ENCODE results near the gene TPST1. TPM values are rescaled to one million over a fixed set of nuclear protein-coding genes. Genes with fewer than 3 reads are reported as not detected.

Gene TPST1
- polyA plus RNA-seq, 1 of the 3 experiments (the other 2 are of a cell fraction), result 36.4 TPM

GRCh38 chr7:66265566-66265965 is 60.4 kb downstream of the TPST1 start:
- 92% methylated on average over 1 of the region's 1 CpG for WGBS (ENCODE audit: low lambda C conversion rate)
- Histone ChIP-seq H3K27ac (ENCODE audit: low read depth in 2 of 2, low read length in 1 of 2) (no peak overlapping the region), H2AFZ (ENCODE audit: low read depth) (no peak overlapping the region), H3K9ac (no peak overlapping the region), H3F3A (replicated peaks; ENCODE audit: insufficient read depth) (no peaks in the 10 kb centered on the region), H4K20me1 (ENCODE audit: insufficient read depth) (no peaks in the 10 kb centered on the region), H3K79me2 (ENCODE audit: insufficient read depth) (peaks cover 21% of the 10 kb centered on the region), H3K4me3 (ENCODE audit: low read depth in 2 of 2, low read length in 1 of 2) (no peak overlapping the region; a peak in 1 of 4 replicates), H3K36me3 (replicated peaks in 1 of 2; ENCODE audit: control insufficient read depth in 1 of 2, insufficient read depth in 2 of 2, low read length in 1 of 2) (peaks cover 10 to 24% of the 10 kb centered on the region in 2 experiments), H3K9me2 (no peaks in the 10 kb centered on the region), H3K27me3 (ENCODE audit: insufficient read depth) (no peaks in the 10 kb centered on the region), H3K9me3 (peaks cover 26% of the 10 kb centered on the region), H3K4me1 (ENCODE audit: control insufficient read depth in 1 of 2, insufficient read depth in 2 of 2, low read depth in 1 of 2, low read length in 1 of 2) (no peaks in the 10 kb centered on the region), H3K4me2 (no peak overlapping the region)
- ChIA-PET CTCF (interaction anchor here (1.3 kb wide), 1 partner anchor 24 kb away, joined by 3 read pairs; no protein-coding TSS in a partner anchor), POLR2A (no interaction called here)
- DNase-seq, result peak; percentile 39
- peak; percentile 53; the same call in 1 of the 2 replicates for TF ChIP-seq USF1 (IDR thresholded peaks at IDR 0.05; ENCODE audit: borderline replicate concordance, low read depth)
- no peak for TF ChIP-seq EP300 (IDR thresholded peaks at IDR 0.05; ENCODE audit: borderline replicate concordance in 1 of 2, low read depth in 1 of 2, low read length in 1 of 2)

GRCh38 chr7:66267249-66267648 is 62.1 kb downstream of the TPST1 start:
- ChIA-PET CTCF (interaction anchor here (1.3 kb wide), 1 partner anchor 14 kb away, joined by 3 read pairs; no protein-coding TSS in a partner anchor), POLR2A (no interaction called here)
- peaks cover 26% of the 10 kb centered on the region for H3K9me3 ChIP-seq
- H3K4me1 ChIP-seq (ENCODE audit: control insufficient read depth in 1 of 2, insufficient read depth in 2 of 2, low read depth in 1 of 2, low read length in 1 of 2), result no peaks in the 10 kb centered on the region
- TF ChIP-seq FOSL2 (IDR thresholded peaks at IDR 0.05; ENCODE audit: borderline replicate concordance, low read depth) (peak; percentile 26; the same call in 1 of the 2 replicates), FOXM1 (IDR thresholded peaks at IDR 0.05; ENCODE audit: low read depth) (0 out of 2 replicates have a peak, but pooled peaks have one; percentile 38), JUND (IDR thresholded peaks at IDR 0.05) (0 out of 2 replicates have a peak, but pooled peaks have one; percentile 7), GABPA (IDR thresholded peaks at IDR 0.05; ENCODE audit: low read depth) (no peak), PBX3 (IDR thresholded peaks at IDR 0.05) (peak; percentile 30; the same call in 1 of the 2 replicates), RCOR1 (IDR thresholded peaks at IDR 0.05; ENCODE audit: low read length) (no peak)
- H3K27ac ChIP-seq (ENCODE audit: low read depth in 2 of 2, low read length in 1 of 2), result no peak overlapping the region; a peak in 1 of 4 replicates
- WGBS (ENCODE audit: low lambda C conversion rate), result 31% methylated on average over 2 of the region's 2 CpGs
- H3F3A ChIP-seq (replicated peaks; ENCODE audit: insufficient read depth), result no peaks in the 10 kb centered on the region
- no peaks in the 10 kb centered on the region for H3K27me3 ChIP-seq (ENCODE audit: insufficient read depth)
- no peak overlapping the region for H2AFZ ChIP-seq (ENCODE audit: low read depth)
- H3K79me2 ChIP-seq (ENCODE audit: insufficient read depth), result peaks cover 6% of the 10 kb centered on the region; the same call in 1 of the 2 replicates
- no peak overlapping the region for H3K4me3 ChIP-seq (ENCODE audit: low read depth in 2 of 2, low read length in 1 of 2)
- no peak overlapping the region for H3K9ac ChIP-seq
- H3K4me2 ChIP-seq, result no peak overlapping the region
- no peak for DNase-seq
- H4K20me1 ChIP-seq (ENCODE audit: insufficient read depth), result no peaks in the 10 kb centered on the region
- H3K9me2 ChIP-seq, result no peaks in the 10 kb centered on the region
- peaks cover 5 to 27% of the 10 kb centered on the region in 2 experiments for H3K36me3 ChIP-seq (replicated peaks in 1 of 2; ENCODE audit: control insufficient read depth in 1 of 2, insufficient read depth in 2 of 2, low read length in 1 of 2)

- H3F3A ChIP-seq (replicated peaks; ENCODE audit: insufficient read depth), result no peaks in the 10 kb centered on the region
- no peak overlapping the region for H3K27ac ChIP-seq (ENCODE audit: low read depth in 2 of 2, low read length in 1 of 2)
- H3K4me2 ChIP-seq, result no peak overlapping the region
- H3K36me3 ChIP-seq (replicated peaks in 1 of 2; ENCODE audit: control insufficient read depth in 1 of 2, insufficient read depth in 2 of 2, low read length in 1 of 2), result peaks cover 0 to 25% of the 10 kb centered on the region in 2 experiments
- H3K27me3 ChIP-seq (ENCODE audit: insufficient read depth), result no peaks in the 10 kb centered on the region
- WGBS (ENCODE audit: low lambda C conversion rate), result 88% methylated on average over 1 of the region's 1 CpG
- no peaks in the 10 kb centered on the region for H3K9me2 ChIP-seq
- H3K4me3 ChIP-seq (ENCODE audit: low read depth in 2 of 2, low read length in 1 of 2), result no peak overlapping the region
- no peaks in the 10 kb centered on the region for H4K20me1 ChIP-seq (ENCODE audit: insufficient read depth)
- H3K79me2 ChIP-seq (ENCODE audit: insufficient read depth), result no peaks in the 10 kb centered on the region
- ChIA-PET POLR2A (no interaction called here), CTCF (interaction anchor here (1.0 to 1.9 kb wide), 4 partner anchors 12 to 129 kb away, joined by 3 to 7 read pairs (median 4); partner anchors contain the start of gene TPST1)
- H3K4me1 ChIP-seq (ENCODE audit: control insufficient read depth in 1 of 2, insufficient read depth in 2 of 2, low read depth in 1 of 2, low read length in 1 of 2), result no peaks in the 10 kb centered on the region
- H2AFZ ChIP-seq (ENCODE audit: low read depth), result no peak overlapping the region
- peaks cover 22% of the 10 kb centered on the region for H3K9me3 ChIP-seq
- H3K9ac ChIP-seq, result no peak overlapping the region
- DNase-seq, result no peak
- TF ChIP-seq GABPA (IDR thresholded peaks at IDR 0.05; ENCODE audit: low read depth), result no peak
- no peak for TF ChIP-seq CHD2 (IDR thresholded peaks at IDR 0.05; ENCODE audit: low read length, partially characterized antibody)
- no peak for TF ChIP-seq NFIC (IDR thresholded peaks at IDR 0.05; ENCODE audit: borderline replicate concordance)
- no peak for TF ChIP-seq JUND (IDR thresholded peaks at IDR 0.05)
- TF ChIP-seq ZBTB33 (IDR thresholded peaks at IDR 0.05; ENCODE audit: borderline replicate concordance, low read depth), result no peak
- no peak for TF ChIP-seq USF2 (IDR thresholded peaks at IDR 0.05; ENCODE audit: borderline replicate concordance, low read depth, low read length)
- TF ChIP-seq NRF1 (IDR thresholded peaks at IDR 0.05; ENCODE audit: low read depth, low read length), result no peak
- TF ChIP-seq MXI1 (IDR thresholded peaks at IDR 0.05; ENCODE audit: low read depth, low read length), result no peak
- no peak for TF ChIP-seq FOSL2 (IDR thresholded peaks at IDR 0.05; ENCODE audit: borderline replicate concordance, low read depth)
- TF ChIP-seq EZH2phosphoT487 (IDR thresholded peaks at IDR 0.05; ENCODE audit: borderline replicate concordance, low read depth), result no peak
These were observed 64.8 kb downstream of the TPST1 start for GRCh38 chr7:66269978-66270377.

Data from SK-N-SH (cell line).